DMS153 (cell line): ENCODE measurements around the gene TNFRSF17.
"Not testable (repeated sequence)": the region's sequence is repeated elsewhere in the genome, so short reads cannot be mapped to it uniquely, and the experiment has no call there.

Source experiments
- DNase-seq: peaks from one replicate; lab custom pipeline; 2025; lab: John Stamatoyannopoulos, UW

TNFRSF17 gene

GRCh38 chr16:11964761-11965551, at the start of gene TNFRSF17:
Gene TNFRSF17, plus strand, starts transcription at chr16:11965210. Its CDS starts 115 bp downstream, at chr16:11965325.
- DNase-seq = no peak

GRCh38 chr16:11915644-11916523, 49.1 kb upstream of the TNFRSF17 start, which contains the start of gene GSPT1:
Gene GSPT1, minus strand, starts transcription at chr16:11915956. Its CDS starts 236 bp downstream, at chr16:11915720.
- DNase-seq = peak; percentile 98

- DNase-seq = peak; percentile 94
Measured at GRCh38 chr16:11916524-11917285, 48.3 kb upstream of the TNFRSF17 start.

GRCh38 chr16:11924046-11924445, 41.0 kb upstream of the TNFRSF17 start:
- DNase-seq = not testable (repeated sequence)

DNA sequence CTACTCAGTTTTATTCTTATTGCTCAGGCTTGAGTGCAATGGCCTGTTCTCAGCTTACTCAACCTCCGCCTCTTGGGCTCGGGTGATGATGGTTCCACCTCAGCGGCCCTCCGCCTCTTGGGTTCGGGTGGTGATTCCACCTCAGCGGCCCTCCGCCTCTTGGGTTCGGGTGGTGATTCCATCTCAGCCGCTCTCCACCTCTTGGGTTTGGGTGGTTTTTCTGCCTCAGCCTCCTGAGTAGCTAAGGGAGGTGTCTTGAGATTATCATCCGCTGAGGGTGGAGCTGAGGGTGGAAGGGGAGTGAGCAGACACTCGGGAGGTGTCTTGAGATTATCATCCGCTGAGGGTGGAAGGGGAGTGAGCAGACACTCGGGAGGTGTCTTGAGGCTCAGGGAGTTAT, 37.7 kb upstream of the TNFRSF17 start:
- DNase-seq = not testable (repeated sequence)

DNA sequence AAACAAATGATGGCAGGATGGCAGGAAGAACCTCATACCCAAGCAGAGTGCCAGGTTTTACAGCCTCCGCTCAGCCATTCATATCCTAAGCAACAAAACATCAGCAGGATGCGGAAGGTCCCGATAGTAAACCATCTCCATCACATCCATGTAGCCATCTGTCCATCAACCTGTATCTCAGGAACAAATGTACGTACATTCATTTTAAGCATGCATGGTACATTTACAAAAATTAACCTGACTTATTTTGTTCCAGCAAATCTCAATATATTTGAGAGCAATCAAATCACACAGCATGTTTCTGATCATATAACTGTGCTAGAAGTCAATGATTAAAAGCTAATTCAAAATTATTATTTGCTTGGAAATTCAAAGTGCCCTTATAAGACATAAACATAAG, 23.1 kb upstream of the TNFRSF17 start, which contains the start of gene NPIPB2:
TSS of gene NPIPB2 (minus strand) at position 101 of the 400 bp plus-strand sequence. CDS start at position 101, 0 bp downstream.
- not testable (repeated sequence) for DNase-seq

DNA sequence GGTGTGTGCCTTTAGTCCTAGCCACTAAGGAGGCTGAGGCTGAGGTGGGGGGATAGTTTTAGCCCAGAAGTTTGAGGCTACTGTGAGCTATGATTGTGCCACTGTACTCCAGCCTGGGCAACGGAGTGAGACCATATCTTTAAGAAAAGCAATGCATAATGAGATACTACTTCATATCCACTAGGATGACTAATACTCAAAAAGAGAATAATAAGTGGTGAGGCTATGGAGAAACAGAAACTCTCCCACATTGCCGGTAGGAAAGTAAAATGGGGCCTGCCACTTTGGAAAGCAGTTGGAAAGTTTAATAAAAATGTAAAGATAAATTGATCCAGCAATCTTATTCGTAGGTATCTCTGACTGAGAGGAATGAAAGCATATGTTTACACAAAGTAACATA, 18.6 kb upstream of the TNFRSF17 start:
- DNase-seq = no peak

- DNase-seq = no peak
Measured at GRCh38 chr16:11948819-11949218, 16.2 kb upstream of the TNFRSF17 start.

GRCh38 chr16:11949527-11949926, 15.5 kb upstream of the TNFRSF17 start:
- peak; percentile 52 for DNase-seq

- DNase-seq = no peak
Measured at GRCh38 chr16:11950388-11950787, 14.6 kb upstream of the TNFRSF17 start.

DNA sequence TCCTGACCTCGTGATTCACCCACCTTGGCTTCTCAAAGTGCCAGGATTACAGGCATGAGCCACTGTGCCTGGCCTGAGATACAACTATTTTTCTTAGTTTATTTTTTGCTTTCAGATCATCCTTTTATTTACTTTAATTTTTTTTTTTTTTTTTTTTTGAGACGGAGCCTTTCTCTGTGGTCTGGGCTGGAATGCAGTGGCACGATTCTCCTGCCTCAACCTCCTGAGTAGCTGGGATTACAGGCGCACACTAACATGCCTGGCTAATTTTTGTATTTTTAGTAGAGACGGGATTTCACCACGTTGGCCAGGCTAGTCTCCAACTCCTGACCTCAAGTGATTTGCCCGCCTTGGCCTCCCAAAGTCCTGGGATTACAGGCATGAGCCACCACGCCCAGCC, 11.4 kb upstream of the TNFRSF17 start:
- not testable (repeated sequence) for DNase-seq

DNA sequence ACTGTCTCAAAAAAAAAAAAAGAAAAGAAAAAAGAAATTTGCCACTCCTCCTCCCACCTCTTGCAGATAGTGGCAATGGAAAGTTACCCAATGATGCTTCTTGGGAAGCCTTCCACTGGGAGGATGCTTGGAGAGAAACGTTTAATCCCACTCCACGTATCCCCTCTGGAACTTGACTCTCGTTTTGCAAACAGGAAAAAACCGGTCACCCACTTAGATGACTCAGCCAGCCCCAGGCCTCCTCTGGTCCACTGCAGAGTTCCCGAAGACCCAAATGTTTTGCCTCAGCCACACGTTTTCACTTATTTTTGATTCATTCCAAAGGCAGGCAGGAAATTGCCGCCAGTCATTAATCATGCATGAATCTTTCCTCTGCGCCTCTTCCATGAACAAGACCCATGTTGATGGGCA, 9.3 kb upstream of the TNFRSF17 start:
- DNase-seq = no peak

DNA sequence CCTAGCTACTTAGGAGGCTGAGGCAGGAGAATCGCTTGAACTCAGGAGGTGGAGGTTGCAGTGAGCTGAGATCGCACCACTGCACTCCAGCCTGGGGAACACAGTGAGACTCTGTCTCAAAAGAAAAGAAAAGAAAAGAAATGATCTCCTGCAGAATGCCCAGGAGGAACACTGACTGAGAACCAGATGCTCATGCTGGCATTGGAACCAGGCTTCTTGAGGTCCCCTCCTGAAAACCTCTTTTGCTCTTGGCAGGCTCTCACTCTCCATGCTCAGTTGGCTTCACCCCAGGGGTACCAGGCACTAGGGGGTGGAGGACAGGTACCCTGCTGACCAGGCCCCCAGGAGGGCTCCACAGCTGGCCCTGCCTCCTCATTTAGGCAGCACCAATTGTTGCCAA, 8.5 kb upstream of the TNFRSF17 start:
- DNase-seq = no peak

DNA sequence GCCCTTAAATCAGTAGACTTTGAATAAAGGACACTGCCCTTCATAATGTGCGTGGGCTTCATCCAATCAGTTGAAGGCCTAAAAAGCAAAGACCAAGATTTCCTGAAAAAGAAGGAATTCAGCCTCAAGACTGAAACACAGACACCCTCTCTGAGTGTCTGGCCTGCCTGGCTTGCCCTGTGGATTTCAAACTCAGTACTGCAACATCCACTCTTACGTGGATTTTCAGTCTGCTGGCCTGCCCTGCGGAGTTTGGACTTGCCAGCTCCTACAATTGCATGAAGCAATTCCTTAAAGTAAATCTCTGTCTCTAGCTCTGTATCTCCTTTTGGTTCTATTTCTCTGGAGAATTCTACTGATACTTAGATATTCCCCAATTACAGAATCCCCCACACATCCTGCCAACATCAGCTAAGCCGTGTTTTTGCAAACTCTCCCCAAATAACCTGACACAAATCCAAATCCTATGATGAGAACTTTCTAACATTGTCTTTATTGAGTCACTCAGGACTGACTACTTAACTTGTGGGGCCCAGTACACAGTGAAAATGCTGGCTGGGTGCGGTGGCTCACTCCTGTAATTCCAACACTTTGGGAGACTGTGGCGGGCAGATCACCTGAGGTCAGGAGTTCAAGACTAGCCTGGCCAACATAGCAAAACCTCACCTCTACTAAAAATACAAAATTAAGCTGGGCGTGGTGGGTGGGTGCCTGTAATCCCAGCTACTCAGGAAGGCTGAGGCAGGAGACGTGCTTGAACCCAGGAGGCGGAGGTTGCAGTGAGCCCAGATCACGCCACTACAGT, 7.2 kb upstream of the TNFRSF17 start:
- no peak for DNase-seq

DNA sequence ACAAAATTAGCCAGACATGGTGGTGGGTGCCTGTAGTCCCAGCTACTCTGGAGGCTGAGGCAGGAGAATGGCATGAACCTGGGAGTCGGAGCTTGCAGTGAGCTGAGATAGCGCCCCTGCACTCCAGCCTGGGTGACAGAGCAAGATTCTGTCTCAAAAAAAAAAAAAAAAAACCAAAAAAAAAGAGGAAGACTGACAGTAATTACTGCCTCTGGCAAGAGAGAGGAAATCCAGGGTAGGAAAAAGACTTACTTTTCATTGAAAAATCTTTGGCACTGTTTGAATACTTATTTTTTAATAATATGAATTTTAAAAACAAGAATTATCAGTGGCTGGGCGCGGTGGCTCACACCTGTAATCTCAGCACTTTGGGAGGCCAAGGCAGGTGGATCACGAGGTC, 2.6 kb upstream of the TNFRSF17 start:
- DNase-seq = not testable (repeated sequence)

DNA sequence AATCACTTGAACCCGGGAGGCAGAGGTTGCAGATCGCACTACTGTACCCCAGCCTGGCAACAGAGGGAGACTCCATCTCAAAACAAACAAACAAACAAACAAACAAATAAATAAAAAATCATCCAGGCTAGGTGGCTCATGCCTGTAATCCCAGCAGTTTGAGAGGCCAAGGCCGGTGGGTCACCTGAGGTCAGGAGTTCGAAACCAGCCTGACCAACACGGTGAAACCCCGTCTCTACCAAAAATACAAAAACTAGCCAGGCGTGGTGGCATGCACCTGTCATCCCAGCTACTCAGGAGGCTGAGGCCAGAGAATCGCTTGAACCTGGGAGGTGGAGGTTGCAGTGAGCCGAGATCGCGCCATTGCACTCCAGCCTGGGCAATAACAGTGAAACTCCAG, 2.0 kb upstream of the TNFRSF17 start:
- DNase-seq = not testable (repeated sequence)

DNA sequence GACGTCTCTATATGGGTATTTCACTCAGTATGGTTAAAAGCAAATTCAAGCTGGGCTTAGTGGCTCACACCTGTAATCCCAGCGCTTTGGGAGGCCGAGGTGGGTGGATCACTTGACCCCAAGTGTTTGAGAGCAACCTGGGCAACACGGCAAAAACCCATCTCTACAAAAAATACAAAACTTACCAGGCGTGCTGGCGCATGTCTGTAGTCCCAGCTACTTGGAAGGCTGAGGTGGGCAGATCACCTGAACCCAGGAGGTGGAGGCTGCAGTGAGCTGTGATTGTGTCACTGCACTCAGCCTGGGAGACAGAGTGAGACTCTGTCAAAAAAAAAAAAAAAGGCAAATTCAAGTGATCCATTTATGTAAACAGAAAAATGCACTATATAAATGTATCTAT, 1.3 kb upstream of the TNFRSF17 start:
- no peak for DNase-seq

DNA sequence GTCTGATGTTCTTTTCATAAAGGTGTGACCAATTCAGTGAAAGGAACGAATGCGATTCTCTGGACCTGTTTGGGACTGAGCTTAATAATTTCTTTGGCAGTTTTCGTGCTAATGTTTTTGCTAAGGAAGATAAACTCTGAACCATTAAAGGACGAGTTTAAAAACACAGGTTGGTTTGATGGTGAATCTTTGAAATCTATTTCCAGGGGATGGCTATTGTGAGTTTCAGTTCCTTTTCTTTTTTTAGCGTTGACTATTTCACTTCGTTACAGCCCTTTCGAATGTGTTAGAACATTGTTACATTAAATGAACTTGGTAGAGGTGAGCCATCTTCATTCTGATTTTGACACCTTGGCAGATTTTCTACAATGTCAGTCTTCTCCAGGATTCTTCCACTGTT, 1.2 kb downstream of the TNFRSF17 start:
- no peak for DNase-seq

- no peak for DNase-seq
Measured at GRCh38 chr16:11967195-11967911, 2.3 kb downstream of the TNFRSF17 start.

DNA sequence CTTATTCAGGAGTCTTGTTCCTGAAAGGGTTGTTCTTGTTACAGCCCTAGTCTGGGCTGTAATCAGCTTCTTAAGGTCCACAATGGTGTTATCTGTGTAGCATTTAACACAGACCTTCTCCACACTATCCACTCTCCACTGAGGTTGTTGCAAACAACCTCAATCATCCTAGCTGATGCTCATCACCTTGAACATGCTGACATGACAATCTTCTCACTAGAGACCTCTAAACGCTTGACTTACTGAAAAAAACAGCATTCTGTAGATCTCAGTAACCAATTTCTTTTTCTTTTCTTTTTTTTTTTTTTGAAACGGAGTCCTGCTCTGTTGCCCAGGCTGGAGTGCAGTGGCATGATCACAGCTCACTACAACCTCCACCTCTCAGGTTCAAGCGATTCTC, 3.6 kb downstream of the TNFRSF17 start:
- no peak for DNase-seq
